PC-9 (cell line): ENCODE data around the gene JCHAIN.

Experiments
- CTCF ChIP-seq: fragments of 200-600 bp; sonication (generic); conservative IDR thresholded peaks from 2 replicates; pipeline ENCODE4 v1.6.1; 2017; ENCODE audit warnings: mixed run types, antibody characterized with exemption, mild to moderate bottlenecking, moderate library complexity
- EZH2 ChIP-seq: fragments of 200-600 bp; sonication (generic); IDR thresholded peaks from 2 replicates; pipeline ENCODE4 v1.8.0; 2017; ENCODE audit warnings: antibody characterized with exemption, low read depth

DNA sequence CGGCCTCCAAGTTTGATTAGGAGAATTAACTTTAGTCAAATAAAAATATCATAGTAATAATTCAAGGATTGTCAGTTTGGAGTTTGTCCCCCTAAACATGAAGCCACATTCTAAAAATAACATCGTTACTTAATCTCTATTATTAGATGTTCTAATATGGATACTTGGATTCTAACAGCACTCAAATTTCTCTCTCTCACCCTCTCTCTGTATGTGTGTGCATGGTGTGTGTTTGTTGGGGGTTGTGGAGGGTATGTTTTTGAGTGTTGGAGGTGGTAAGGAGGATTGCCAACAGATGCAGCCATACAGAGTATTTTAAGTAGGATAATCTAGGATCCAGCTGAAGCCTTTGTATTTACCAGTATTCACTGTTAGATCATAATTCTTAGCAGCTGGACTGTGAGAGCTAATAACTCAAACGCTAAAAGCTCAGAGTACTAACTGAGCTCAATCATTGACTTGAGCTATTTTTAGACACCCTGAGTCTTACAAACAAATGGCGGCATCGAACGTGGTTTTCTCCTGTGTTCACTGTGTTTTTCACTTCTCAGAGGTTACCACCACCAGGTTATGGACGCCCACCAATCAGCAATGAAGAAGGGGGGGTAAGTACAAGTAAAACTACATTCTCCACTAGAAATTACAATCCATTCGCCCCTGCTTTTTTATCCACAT, 28.9 kb downstream of the JCHAIN start:
- TF ChIP-seq CTCF (no peak), EZH2 (no peak)
